ENCODE results near the gene CCDC148. TPM values are rescaled to one million over a fixed set of nuclear protein-coding genes. Genes with fewer than 3 reads are reported as not detected.

The CCDC148 gene
- total RNA-seq, 2 experiments from 2014 or later: 0.16 TPM; not detected in 1

DNA sequence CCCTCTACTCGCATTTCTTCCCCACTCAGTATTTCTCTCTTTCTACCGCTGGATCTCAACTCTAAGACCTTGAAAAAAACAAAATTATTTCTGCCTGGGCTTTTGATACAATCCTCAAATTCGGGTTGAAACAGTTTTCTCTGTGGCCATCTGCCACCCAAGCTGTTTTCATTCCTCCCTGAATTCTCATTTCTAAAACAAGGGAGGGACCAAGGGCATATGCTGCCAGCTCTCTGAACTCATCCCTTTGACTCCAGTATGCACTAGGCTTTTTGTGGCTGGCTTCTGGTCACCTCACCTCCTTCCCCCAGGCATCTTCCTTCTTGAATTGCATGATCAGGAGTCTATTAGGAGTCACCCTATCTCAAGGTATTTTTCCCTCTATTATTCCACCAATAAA, 49.5 kb downstream of the CCDC148 start:
- H3K9me3 Mint-ChIP-seq (ENCODE audit: insufficient read depth): peaks cover 4% of the 10 kb centered on the region
- H3K4me1 Mint-ChIP-seq (ENCODE audit: low read depth): no peaks in the 10 kb centered on the region
- H3K36me3 Mint-ChIP-seq (ENCODE audit: low read depth): no peaks in the 10 kb centered on the region
- H3K27ac Mint-ChIP-seq: no peak overlapping the region
- no peak overlapping the region for H3K4me3 Mint-ChIP-seq
- CTCF ChIA-PET: no interaction called here
- DNase-seq (no peak), ATAC-seq (no peak)
- H3K27me3 Mint-ChIP-seq (ENCODE audit: low read depth): no peaks in the 10 kb centered on the region
- POLR2A ChIA-PET: no interaction called here

DNA sequence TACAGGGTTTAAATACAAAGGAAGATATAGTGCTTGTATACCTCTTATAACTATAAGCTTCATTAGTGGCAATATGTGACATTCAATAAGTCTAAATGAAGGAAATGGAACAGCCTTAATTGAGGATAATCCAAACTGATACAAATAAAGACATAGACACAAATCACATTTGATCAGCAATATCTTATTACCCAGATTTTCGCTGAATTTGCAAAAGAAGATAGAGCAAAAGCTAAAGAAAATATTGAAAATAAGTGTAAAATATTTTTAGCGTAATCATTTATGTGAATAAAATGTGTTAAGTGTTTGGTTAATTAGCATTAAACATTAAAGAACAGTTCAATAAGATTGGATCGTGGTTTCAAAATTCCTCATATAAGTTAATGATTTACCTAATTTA, 51.2 kb downstream of the CCDC148 start:
- Mint-ChIP-seq H3K9me3 (ENCODE audit: insufficient read depth) (no peaks in the 10 kb centered on the region), H3K4me1 (ENCODE audit: low read depth) (no peaks in the 10 kb centered on the region)

DNA sequence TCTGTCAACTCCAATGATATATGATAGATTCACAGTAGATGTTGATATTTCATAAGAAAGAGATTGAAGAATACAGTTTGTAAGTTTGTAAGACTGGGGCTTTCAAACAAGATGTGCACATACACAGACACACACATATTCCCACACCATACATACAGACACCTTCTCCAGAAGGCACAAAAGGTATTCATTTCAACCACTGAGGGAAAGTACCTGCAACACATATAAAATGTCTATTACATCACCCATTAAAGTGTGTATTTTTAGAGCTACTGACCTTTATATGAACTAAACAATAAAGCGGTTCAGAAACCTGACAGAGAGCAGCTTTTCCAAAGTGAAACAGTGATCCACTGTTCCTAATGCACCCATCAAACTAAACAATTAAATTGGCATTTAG, 53.3 kb downstream of the CCDC148 start:
- H3K9me3 Mint-ChIP-seq (ENCODE audit: insufficient read depth): no peaks in the 10 kb centered on the region
- H3K4me1 Mint-ChIP-seq (ENCODE audit: low read depth): no peaks in the 10 kb centered on the region
- CTCF ChIA-PET: no interaction called here
- POLR2A ChIA-PET: no interaction called here
- DNase-seq: no peak
- no peak overlapping the region for H3K4me3 Mint-ChIP-seq
- H3K27me3 Mint-ChIP-seq (ENCODE audit: low read depth): peaks cover under 1% of the 10 kb centered on the region
- no peak overlapping the region for H3K27ac Mint-ChIP-seq
- no peak for ATAC-seq
- no peaks in the 10 kb centered on the region for H3K36me3 Mint-ChIP-seq (ENCODE audit: low read depth)

More for the DNA sequence above, 51.2 kb downstream of the CCDC148 start:
- H3K27me3 Mint-ChIP-seq (ENCODE audit: low read depth): no peaks in the 10 kb centered on the region
- H3K27ac Mint-ChIP-seq: no peak overlapping the region
- CTCF ChIA-PET: no interaction called here
- no peak for ATAC-seq
- POLR2A ChIA-PET: no interaction called here
- no peak overlapping the region for H3K4me3 Mint-ChIP-seq
- DNase-seq: no peak
- no peaks in the 10 kb centered on the region for H3K36me3 Mint-ChIP-seq (ENCODE audit: low read depth)

DNA sequence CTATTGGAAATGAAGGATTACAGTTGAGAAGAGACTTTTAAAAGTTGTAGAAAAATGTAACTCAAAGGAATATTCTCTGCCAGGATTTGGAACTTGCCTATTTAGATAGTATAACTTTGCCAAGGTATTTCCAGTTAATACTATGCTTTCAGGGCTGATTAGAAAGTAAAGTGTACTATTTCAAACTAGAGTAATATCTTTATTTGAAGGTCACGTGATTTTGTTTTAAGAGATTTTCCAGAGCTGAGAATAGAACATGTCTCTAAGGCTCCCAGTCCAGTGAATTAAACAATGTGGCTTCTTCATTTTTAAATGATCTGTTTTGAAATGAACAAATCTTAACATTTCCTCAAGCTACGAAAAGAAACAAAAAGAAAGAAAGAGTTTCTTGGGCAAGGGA, 53.9 kb downstream of the CCDC148 start:
- no peak overlapping the region for H3K4me3 Mint-ChIP-seq
- no peaks in the 10 kb centered on the region for H3K9me3 Mint-ChIP-seq (ENCODE audit: insufficient read depth)
- H3K27ac Mint-ChIP-seq: no peak overlapping the region
- ATAC-seq (no peak), DNase-seq (no peak)
- ChIA-PET CTCF (no interaction called here), POLR2A (no interaction called here)
- H3K27me3 Mint-ChIP-seq (ENCODE audit: low read depth): peaks cover 5% of the 10 kb centered on the region
- no peaks in the 10 kb centered on the region for H3K36me3 Mint-ChIP-seq (ENCODE audit: low read depth)
- H3K4me1 Mint-ChIP-seq (ENCODE audit: low read depth): no peaks in the 10 kb centered on the region

DNA sequence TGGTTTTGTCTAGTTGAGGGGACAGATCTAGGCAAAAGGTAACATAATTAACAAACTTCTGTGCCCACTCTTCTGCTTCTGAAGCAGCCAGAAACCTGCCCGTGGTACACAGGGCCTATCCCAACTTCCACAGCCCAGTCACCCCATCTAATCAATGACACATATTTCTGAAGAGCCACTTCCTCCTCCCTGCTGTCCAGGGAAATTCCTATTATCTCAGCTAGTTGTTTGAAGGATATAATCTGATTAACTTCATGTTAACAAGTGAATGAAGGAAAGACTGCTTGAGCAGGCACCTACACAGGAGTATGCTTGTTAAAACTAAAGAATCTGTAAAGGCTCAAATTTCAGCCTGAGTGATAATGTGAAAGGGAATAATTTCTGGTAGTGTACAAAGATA, 61.4 kb downstream of the CCDC148 start:
- Mint-ChIP-seq H3K4me3 (no peak overlapping the region), H3K4me1 (ENCODE audit: low read depth) (peaks cover 7% of the 10 kb centered on the region), H3K9me3 (ENCODE audit: insufficient read depth) (no peaks in the 10 kb centered on the region), H3K27me3 (ENCODE audit: low read depth) (peaks cover 11% of the 10 kb centered on the region), H3K27ac (no peak overlapping the region), H3K36me3 (ENCODE audit: low read depth) (no peaks in the 10 kb centered on the region)
- CTCF ChIA-PET: no interaction called here
- ATAC-seq (no peak), DNase-seq (no peak)
- POLR2A ChIA-PET: no interaction called here

DNA sequence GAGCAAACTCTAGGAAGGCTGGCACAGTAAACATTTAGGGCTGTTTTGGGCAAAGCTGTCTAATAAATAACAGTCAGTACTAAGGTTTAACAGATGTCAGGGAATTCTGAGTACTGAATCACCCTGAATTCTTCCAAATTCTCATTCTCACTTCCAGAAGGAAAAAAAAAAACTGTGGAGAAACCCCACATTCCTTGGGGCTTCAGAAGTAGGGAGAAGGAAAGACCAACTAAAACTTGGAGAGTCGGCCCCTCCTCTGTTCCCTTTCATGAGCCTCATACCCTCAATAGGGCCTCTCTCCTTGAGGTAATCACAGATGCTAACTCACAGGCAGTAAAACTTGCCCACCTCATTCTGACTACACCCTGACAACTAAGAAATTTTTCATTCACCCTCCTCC, 62.1 kb downstream of the CCDC148 start:
- ATAC-seq (no peak), DNase-seq (no peak)
- Mint-ChIP-seq H3K9me3 (ENCODE audit: insufficient read depth) (no peaks in the 10 kb centered on the region), H3K4me3 (no peak overlapping the region), H3K4me1 (ENCODE audit: low read depth) (peaks cover 7% of the 10 kb centered on the region), H3K27me3 (ENCODE audit: low read depth) (peaks cover 11% of the 10 kb centered on the region), H3K36me3 (ENCODE audit: low read depth) (no peaks in the 10 kb centered on the region), H3K27ac (no peak overlapping the region)
- POLR2A ChIA-PET: no interaction called here
- CTCF ChIA-PET: no interaction called here

DNA sequence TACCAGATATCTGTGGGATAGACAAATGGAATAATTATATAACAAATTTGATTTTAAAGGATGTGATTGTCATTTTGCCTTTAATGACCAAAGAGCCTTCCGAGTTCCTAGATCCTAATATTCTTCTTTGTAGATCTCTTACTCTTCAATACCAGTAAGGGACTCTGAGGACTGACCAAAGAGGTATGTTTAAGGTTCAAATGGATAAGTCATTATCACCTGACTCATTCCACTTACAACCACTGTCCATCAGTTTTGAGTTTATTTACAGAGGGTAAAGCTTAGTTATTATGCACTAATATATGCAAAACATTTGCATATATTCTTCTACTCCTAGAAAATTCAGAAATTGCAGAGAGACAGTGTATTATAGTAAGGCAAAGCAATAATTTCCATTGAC, 62.7 kb downstream of the CCDC148 start:
- Mint-ChIP-seq H3K4me1 (ENCODE audit: low read depth) (peaks cover 7% of the 10 kb centered on the region), H3K27ac (no peak overlapping the region), H3K4me3 (no peak overlapping the region), H3K27me3 (ENCODE audit: low read depth) (peaks cover 11% of the 10 kb centered on the region), H3K36me3 (ENCODE audit: low read depth) (no peaks in the 10 kb centered on the region), H3K9me3 (ENCODE audit: insufficient read depth) (no peaks in the 10 kb centered on the region)
- ATAC-seq (no peak), DNase-seq (no peak)
- ChIA-PET CTCF (no interaction called here), POLR2A (no interaction called here)

DNA sequence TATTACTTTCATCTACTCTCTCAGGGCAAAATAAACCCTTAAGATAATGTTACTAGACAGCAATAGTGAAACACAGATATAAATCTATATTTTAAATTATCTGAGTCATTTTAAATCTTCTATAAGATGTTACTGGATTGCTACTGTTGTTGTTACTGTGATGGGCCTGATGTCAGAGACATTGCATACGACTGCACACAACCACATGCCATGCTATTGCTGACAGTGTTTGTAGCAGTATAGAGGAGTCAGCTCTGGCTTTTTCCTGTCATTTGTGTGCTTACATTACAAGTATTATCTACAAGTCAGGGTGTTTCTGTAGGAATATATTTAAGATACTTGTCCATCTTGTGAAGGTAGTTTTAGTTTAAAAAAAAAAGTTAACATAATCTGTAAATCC, 63.9 kb downstream of the CCDC148 start:
- Mint-ChIP-seq H3K4me3 (no peak overlapping the region), H3K27ac (no peak overlapping the region), H3K27me3 (ENCODE audit: low read depth) (peaks cover 7% of the 10 kb centered on the region), H3K36me3 (ENCODE audit: low read depth) (no peaks in the 10 kb centered on the region), H3K4me1 (ENCODE audit: low read depth) (peaks cover 7% of the 10 kb centered on the region), H3K9me3 (ENCODE audit: insufficient read depth) (no peaks in the 10 kb centered on the region)
- ChIA-PET CTCF (no interaction called here), POLR2A (interaction anchor here (1.1 kb wide), 1 partner anchor 32 kb away, joined by 3 read pairs; no protein-coding TSS in a partner anchor)
- DNase-seq (no peak), ATAC-seq (no peak)

DNA sequence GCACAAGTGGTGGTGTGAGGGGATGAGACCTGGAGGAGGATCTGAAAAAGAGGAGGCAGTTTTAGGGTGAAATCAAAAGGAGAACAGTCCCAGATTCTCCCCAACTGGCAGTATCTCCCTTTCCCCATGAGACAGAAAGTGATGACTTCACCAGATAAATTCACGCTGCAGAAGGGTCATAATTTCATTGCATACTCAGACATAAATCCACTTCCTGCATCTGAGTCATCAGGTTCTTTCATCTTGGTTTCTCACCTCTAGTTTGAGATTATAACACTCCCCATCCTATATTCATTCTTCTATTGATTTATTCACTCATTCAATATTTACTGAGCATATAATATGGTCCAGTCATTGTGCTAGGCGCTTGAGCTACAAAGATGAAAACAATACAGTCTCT, 64.7 kb downstream of the CCDC148 start:
- H3K27ac Mint-ChIP-seq: no peak overlapping the region

DNA sequence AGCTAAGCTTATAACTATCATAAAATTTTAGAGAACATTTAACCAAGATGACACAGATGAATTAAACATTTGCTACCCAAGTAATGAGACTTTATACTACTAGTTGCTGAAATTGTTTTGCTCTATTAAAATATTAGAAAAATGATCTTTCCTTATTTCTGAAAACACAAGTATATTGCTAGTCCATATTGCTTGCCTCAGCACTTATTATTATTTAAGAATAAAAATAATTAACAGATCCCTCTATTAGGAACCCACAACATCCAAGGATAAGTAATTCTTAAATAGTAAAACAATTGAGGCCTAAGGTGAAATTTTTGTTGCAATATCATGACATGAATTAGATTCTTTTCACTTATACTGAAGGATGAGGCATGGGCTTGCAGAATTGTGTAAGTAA, 65.2 kb downstream of the CCDC148 start:
- POLR2A ChIA-PET: no interaction called here
- Mint-ChIP-seq H3K27ac (no peak overlapping the region), H3K9me3 (ENCODE audit: insufficient read depth) (no peaks in the 10 kb centered on the region), H3K4me1 (ENCODE audit: low read depth) (peaks cover 7% of the 10 kb centered on the region), H3K4me3 (no peak overlapping the region), H3K27me3 (ENCODE audit: low read depth) (peaks cover 8% of the 10 kb centered on the region), H3K36me3 (ENCODE audit: low read depth) (no peaks in the 10 kb centered on the region)
- CTCF ChIA-PET: no interaction called here
- ATAC-seq: no peak
- DNase-seq: no peak

More for the DNA sequence above, 64.7 kb downstream of the CCDC148 start:
- POLR2A ChIA-PET: interaction anchor here (1.1 kb wide), 1 partner anchor 31 kb away, joined by 3 read pairs; no protein-coding TSS in a partner anchor
- DNase-seq: peak; percentile 21
- CTCF ChIA-PET: no interaction called here
- ATAC-seq: no peak
- Mint-ChIP-seq H3K36me3 (ENCODE audit: low read depth) (no peaks in the 10 kb centered on the region), H3K4me1 (ENCODE audit: low read depth) (peaks cover 7% of the 10 kb centered on the region), H3K27me3 (ENCODE audit: low read depth) (peaks cover 4% of the 10 kb centered on the region), H3K4me3 (no peak overlapping the region), H3K9me3 (ENCODE audit: insufficient read depth) (no peaks in the 10 kb centered on the region)

DNA sequence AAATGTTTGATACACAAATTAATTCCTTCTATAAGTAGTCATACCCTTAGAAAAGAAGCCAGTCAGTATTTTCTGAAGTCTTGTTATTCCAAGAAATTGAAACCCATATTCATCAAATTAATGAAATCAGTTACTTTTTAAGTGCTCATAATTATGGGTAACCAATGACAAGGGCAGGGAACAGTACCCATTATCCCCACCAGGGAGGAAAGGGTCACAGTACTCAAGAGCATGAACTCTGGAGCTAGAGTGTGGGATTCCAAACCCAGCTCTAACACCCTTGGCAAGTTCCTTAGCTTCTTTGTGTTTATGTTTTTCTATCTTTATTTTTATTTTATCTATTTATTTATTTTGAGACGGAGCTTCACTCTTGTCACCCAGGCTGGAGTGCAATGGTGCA, 68.4 kb downstream of the CCDC148 start:
- H3K27ac Mint-ChIP-seq: no peak overlapping the region
- ATAC-seq: no peak

DNA sequence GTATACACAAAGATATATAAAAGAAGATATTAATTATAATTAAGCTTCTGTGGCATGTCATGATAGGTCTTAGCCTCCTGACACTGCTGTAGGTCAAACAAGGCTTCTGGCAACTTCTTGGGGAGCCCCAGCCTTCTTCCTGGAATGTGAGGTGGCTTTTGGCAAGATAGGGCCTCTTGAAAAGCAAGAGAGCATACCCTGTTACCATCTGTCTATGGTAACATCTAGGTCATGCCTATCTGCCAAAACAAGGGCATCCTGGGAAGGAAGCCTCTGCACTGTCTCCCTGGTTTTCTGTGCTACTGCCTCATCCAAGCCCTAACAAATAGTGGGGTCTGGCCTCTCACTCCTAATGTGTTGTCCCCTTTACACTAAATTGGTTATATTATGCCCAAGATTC, 70.9 kb downstream of the CCDC148 start:
- no peaks in the 10 kb centered on the region for H3K36me3 Mint-ChIP-seq (ENCODE audit: low read depth)
- H3K27me3 Mint-ChIP-seq (ENCODE audit: low read depth): peaks cover 8% of the 10 kb centered on the region
- no peaks in the 10 kb centered on the region for H3K9me3 Mint-ChIP-seq (ENCODE audit: insufficient read depth)
- H3K4me3 Mint-ChIP-seq: no peak overlapping the region
- DNase-seq (no peak), ATAC-seq (no peak)
- no peak overlapping the region for H3K27ac Mint-ChIP-seq
- ChIA-PET CTCF (no interaction called here), POLR2A (interaction anchor here (0.9 kb wide), 1 partner anchor 72 kb away, joined by 3 read pairs; no protein-coding TSS in a partner anchor)
- H3K4me1 Mint-ChIP-seq (ENCODE audit: low read depth): no peaks in the 10 kb centered on the region

More for the DNA sequence above, 68.4 kb downstream of the CCDC148 start:
- Mint-ChIP-seq H3K9me3 (ENCODE audit: insufficient read depth) (no peaks in the 10 kb centered on the region), H3K36me3 (ENCODE audit: low read depth) (no peaks in the 10 kb centered on the region), H3K4me3 (no peak overlapping the region), H3K27me3 (ENCODE audit: low read depth) (peaks cover 7% of the 10 kb centered on the region), H3K4me1 (ENCODE audit: low read depth) (peaks cover 7% of the 10 kb centered on the region)
- DNase-seq: no peak
- CTCF ChIA-PET: no interaction called here
- POLR2A ChIA-PET: no interaction called here

DNA sequence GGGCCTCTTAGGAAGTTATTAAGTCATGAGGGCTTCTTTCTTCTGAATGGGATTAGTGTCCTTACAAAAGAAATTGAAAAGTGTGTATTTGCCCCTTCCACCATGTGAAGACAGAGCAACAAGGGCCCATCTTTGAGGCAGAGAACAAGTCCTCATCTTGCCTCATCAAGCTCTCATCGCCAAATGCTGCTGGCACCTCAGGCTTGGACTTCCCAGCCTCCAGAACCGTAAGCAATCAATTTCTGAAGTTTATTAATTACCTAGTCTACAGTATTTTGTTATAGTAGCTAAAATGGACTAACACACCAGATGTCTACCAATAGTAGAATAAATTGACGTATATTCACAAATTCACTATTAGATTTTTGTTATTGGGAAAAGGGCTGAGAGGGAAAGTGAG, 74.6 kb downstream of the CCDC148 start:
- Mint-ChIP-seq H3K27ac (no peak overlapping the region), H3K27me3 (ENCODE audit: low read depth) (peaks cover 12% of the 10 kb centered on the region), H3K36me3 (ENCODE audit: low read depth) (no peaks in the 10 kb centered on the region), H3K4me3 (no peak overlapping the region), H3K4me1 (ENCODE audit: low read depth) (no peaks in the 10 kb centered on the region), H3K9me3 (ENCODE audit: insufficient read depth) (no peaks in the 10 kb centered on the region)
- ATAC-seq: no peak
- ChIA-PET CTCF (no interaction called here), POLR2A (no interaction called here)
- DNase-seq: no peak

Data from activated CD8-positive, alpha-beta T cell treated with anti-CD3 and anti-CD28 coated beads, Interleukin-2, amount 10 ng/mL, durations not matched to agents 7 days and 5 days (primary cell).